OCI-LY7 (cell line): Measurements from ENCODE around the gene HPN.

Source experiments
- EZH2phosphoT487 ChIP-seq: fragments of 200-600 bp; sonication (generic); IDR thresholded peaks from 2 replicates; pipeline ENCODE4 v1.6.1; 2018; ENCODE audit warnings: low read depth, borderline replicate concordance, mild to moderate bottlenecking, mixed run types, antibody characterized with exemption, low read length, moderate library complexity, mixed read lengths
- TF ChIP-seq, protein P1 (sequence below): fragments of 200-600 bp; sonication (generic); conservative IDR thresholded peaks from 2 replicates; pipeline ENCODE4 v1.5.1; 2014; ENCODE audit warnings: mild to moderate bottlenecking, antibody characterized with exemption, low read length, moderate library complexity, mixed read lengths

DNA sequence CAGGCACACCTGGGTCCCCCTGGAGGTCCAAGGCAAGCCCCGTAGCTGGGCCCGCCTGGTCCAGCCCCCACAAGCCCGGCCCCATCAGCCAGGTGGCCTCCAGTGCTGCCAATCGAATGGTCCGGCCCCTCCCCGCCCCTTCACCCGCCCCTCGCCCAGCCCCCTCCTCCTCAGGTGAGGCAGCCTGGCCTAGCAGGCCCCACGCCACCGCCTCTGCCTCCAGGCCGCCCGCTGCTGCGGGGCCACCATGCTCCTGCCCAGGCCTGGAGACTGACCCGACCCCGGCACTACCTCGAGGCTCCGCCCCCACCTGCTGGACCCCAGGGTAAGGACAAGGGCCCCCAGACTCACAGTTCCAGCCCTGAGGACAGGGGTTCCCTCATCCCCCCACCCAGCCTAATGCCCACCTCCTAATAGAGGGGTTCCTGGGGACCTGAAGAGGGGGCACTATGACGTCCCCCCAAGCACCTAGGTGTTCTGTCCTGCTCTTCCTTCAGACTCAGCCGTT is at the start of gene HPN:
- TF ChIP-seq, protein P1, sequence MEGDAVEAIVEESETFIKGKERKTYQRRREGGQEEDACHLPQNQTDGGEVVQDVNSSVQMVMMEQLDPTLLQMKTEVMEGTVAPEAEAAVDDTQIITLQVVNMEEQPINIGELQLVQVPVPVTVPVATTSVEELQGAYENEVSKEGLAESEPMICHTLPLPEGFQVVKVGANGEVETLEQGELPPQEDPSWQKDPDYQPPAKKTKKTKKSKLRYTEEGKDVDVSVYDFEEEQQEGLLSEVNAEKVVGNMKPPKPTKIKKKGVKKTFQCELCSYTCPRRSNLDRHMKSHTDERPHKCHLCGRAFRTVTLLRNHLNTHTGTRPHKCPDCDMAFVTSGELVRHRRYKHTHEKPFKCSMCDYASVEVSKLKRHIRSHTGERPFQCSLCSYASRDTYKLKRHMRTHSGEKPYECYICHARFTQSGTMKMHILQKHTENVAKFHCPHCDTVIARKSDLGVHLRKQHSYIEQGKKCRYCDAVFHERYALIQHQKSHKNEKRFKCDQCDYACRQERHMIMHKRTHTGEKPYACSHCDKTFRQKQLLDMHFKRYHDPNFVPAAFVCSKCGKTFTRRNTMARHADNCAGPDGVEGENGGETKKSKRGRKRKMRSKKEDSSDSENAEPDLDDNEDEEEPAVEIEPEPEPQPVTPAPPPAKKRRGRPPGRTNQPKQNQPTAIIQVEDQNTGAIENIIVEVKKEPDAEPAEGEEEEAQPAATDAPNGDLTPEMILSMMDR = no peak
- TF ChIP-seq EZH2phosphoT487 = no peak
